ENCODE measurements around the gene CYREN.

DNA sequence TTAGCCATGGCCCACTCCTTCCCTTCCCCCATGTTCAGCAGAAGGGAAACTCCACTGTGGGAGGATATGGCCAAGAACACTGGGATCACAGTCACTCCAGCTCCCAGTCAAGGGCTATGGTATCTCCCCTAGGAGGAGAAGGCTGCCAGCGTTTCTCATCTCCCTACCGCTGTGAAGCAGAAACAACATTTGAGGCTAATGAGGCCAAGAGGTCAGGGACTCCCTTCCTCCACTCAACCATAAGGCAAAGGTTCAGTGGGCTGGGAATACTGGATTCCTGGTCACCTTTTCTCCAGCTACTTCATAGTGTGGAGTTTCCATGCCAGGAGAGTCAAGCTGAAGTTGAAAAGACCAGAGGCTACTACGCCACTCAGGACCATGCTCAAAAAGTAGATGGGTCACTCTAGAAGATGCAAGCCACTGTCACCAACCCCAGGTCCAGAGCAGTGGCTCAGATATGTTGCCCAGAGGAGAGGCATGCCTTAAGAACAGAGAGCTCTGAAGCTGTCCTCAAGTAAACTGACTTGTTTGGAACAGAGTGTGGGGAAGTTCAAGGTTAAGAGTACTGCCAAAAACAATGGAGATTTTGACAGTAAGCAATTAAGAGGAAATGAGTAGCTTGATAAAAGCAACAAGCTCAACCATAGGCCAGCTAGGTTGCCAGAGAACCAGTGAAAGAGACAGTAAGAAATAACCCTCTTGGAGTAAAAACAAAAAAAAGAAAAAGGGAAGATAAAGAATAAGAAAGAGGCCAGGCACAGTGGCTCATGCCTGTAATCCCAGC, 26.4 kb downstream of the CYREN start:
- TF ChIP-seq, protein P1, sequence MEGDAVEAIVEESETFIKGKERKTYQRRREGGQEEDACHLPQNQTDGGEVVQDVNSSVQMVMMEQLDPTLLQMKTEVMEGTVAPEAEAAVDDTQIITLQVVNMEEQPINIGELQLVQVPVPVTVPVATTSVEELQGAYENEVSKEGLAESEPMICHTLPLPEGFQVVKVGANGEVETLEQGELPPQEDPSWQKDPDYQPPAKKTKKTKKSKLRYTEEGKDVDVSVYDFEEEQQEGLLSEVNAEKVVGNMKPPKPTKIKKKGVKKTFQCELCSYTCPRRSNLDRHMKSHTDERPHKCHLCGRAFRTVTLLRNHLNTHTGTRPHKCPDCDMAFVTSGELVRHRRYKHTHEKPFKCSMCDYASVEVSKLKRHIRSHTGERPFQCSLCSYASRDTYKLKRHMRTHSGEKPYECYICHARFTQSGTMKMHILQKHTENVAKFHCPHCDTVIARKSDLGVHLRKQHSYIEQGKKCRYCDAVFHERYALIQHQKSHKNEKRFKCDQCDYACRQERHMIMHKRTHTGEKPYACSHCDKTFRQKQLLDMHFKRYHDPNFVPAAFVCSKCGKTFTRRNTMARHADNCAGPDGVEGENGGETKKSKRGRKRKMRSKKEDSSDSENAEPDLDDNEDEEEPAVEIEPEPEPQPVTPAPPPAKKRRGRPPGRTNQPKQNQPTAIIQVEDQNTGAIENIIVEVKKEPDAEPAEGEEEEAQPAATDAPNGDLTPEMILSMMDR (conservative IDR thresholded peaks at IDR 0.05 in 1 of 2, IDR thresholded peaks at IDR 0.05 in 1 of 2; ENCODE audit: low read depth in 1 of 2, low read length in 2 of 2): no peak
- no peak for TF ChIP-seq EZH2 (IDR thresholded peaks at IDR 0.05; ENCODE audit: low read length, missing control alignments)
